Measurements from ENCODE around the gene RBM15. TPM values are rescaled to one million over a fixed set of nuclear protein-coding genes. Genes with fewer than 3 reads are reported as not detected.

The RBM15 gene
- total RNA-seq, 1 donor from 2014 or later = 36.6 TPM

DNA sequence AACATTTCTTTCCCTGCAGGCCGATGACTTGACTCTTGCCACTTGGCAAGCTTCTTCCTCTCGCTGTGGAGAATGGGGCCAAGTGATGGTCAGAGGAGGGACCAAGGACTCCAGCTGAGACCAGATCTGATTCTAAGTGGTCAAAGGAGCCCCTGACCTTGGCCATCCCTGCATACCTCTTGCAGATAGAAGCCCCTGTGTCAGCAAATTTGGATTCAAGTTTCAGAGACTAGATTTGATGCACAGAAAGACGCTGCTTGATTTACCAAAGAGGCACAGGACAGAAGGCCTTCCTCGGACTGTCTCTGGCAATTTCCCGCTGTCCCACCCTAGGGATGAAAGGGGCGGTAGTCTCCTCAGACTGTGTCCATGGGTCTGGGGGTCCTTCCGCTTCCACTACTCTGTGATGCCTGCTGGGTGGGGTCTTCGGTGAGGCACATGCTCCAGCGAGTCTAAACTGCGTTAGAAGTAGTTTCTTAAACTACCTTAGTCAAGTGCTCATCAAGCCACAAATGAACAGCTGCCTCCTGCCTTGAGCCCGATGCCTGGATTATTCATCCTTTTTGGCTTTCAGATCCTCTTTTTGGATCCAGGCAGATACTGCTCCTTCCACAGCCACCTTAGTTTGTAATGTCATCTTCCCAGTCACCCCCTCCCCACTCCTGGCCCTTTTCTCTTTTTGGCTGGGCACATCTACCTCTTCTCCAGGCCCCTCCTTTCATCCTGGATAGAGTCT lies 31.8 kb upstream of the RBM15 start:
- H3K27ac ChIP-seq = no peak overlapping the region
- DNase-seq (ENCODE audit: extremely low spot score in 2 of 2) = no peak
- TF ChIP-seq, protein P1, sequence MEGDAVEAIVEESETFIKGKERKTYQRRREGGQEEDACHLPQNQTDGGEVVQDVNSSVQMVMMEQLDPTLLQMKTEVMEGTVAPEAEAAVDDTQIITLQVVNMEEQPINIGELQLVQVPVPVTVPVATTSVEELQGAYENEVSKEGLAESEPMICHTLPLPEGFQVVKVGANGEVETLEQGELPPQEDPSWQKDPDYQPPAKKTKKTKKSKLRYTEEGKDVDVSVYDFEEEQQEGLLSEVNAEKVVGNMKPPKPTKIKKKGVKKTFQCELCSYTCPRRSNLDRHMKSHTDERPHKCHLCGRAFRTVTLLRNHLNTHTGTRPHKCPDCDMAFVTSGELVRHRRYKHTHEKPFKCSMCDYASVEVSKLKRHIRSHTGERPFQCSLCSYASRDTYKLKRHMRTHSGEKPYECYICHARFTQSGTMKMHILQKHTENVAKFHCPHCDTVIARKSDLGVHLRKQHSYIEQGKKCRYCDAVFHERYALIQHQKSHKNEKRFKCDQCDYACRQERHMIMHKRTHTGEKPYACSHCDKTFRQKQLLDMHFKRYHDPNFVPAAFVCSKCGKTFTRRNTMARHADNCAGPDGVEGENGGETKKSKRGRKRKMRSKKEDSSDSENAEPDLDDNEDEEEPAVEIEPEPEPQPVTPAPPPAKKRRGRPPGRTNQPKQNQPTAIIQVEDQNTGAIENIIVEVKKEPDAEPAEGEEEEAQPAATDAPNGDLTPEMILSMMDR (IDR thresholded peaks at IDR 0.05) = no peak
- no peak for TF ChIP-seq POLR2A (IDR thresholded peaks at IDR 0.05)
- TF ChIP-seq POLR2AphosphoS5 (IDR thresholded peaks at IDR 0.05; ENCODE audit: insufficient read depth in 1 of 2, low read depth in 1 of 2) = no peak

DNA sequence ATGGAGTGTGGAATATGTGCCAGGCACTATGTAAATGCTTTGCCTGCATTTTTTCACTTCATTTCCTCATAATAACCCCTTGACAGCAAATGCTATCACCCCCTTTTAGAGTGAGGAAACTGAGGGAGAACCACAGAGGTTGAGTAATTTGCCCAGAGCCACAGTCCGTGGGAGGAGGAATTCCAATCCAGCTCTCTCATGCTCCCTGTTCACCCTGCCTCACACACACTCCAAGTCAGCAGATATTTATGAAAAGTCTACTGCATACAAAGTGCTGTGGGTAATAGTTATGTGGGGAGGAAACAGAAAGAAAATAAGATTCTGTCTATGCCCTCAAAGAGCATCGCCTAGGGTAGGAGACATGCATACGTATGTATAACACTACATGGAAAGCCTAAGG lies 30.9 kb upstream of the RBM15 start:
- no peak for DNase-seq (ENCODE audit: extremely low spot score in 2 of 2)
- H3K36me3 ChIP-seq = no peaks in the 10 kb centered on the region
- H3K9me3 ChIP-seq = no peaks in the 10 kb centered on the region
- no peak overlapping the region for H3K4me3 ChIP-seq
- no peak overlapping the region for H3K27ac ChIP-seq
- TF ChIP-seq POLR2AphosphoS5 (IDR thresholded peaks at IDR 0.05; ENCODE audit: insufficient read depth in 1 of 2, low read depth in 1 of 2) (no peak), POLR2A (IDR thresholded peaks at IDR 0.05) (no peak)
- TF ChIP-seq, protein P1 (IDR thresholded peaks at IDR 0.05) = no peak
- intact Hi-C loops (cut with DNase I) = no loop called here
- no peaks in the 10 kb centered on the region for H3K27me3 ChIP-seq
- H3K4me1 ChIP-seq = no peaks in the 10 kb centered on the region

More for the DNA sequence above, 31.8 kb upstream of the RBM15 start:
- Histone ChIP-seq H3K4me1 (no peaks in the 10 kb centered on the region), H3K27me3 (no peaks in the 10 kb centered on the region), H3K36me3 (no peaks in the 10 kb centered on the region), H3K4me3 (no peak overlapping the region), H3K9me3 (no peaks in the 10 kb centered on the region)
- intact Hi-C loops (cut with DNase I) = no loop called here

DNA sequence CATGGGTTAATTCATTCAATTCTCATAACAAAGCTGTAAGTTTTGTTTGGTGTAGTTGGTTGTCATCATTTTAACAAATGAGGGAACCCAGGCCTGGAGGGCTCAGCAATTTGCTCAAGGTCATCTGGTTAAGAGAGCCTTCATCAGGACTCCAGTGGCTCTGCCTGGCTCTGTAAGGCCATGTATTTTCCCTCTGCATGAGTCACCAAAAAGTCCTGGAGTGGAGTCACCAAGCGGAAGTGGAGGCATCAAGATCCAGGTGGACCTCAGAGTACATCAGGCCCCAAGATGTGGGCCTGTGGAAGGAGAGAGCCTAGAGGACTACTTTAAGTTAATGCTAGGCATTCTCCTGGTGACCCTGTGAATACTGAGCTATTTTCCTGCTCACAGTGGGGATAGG lies 30.0 kb upstream of the RBM15 start:
- intact Hi-C loops (cut with DNase I) = no loop called here
- no peaks in the 10 kb centered on the region for H3K36me3 ChIP-seq
- no peaks in the 10 kb centered on the region for H3K9me3 ChIP-seq
- no peaks in the 10 kb centered on the region for H3K4me1 ChIP-seq
- H3K27ac ChIP-seq = no peak overlapping the region
- H3K4me3 ChIP-seq = no peak overlapping the region
- TF ChIP-seq, protein P1 (IDR thresholded peaks at IDR 0.05) = no peak
- no peak for TF ChIP-seq POLR2AphosphoS5 (IDR thresholded peaks at IDR 0.05; ENCODE audit: insufficient read depth in 1 of 2, low read depth in 1 of 2)
- TF ChIP-seq POLR2A (IDR thresholded peaks at IDR 0.05) = no peak
- H3K27me3 ChIP-seq = no peaks in the 10 kb centered on the region
- DNase-seq (ENCODE audit: extremely low spot score in 2 of 2) = no peak

DNA sequence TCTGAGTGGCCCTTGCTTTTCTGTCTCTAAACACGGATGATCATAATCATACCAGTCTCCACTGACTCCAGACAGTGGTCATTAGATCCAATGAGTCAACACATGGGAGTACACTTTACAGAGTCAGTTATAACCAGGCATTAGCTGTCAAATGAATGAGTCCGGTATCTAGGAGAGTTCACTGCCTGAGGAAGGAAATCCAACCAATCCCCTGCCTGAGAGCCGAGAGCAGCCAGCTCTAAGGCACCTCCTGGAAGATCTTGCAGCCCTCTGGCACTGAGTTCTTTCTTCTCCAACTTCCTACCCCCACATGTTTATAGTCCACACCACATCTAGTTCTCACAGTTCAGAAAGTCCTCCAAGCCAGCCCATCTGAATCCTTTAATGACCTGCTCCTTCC lies 29.4 kb upstream of the RBM15 start:
- intact Hi-C loops (cut with DNase I) = loop anchor here (10.0 kb wide), 1 partner anchor 155 kb away; no protein-coding TSS in a partner anchor
- Histone ChIP-seq H3K36me3 (no peaks in the 10 kb centered on the region), H3K4me1 (no peaks in the 10 kb centered on the region), H3K27ac (no peak overlapping the region), H3K9me3 (no peaks in the 10 kb centered on the region), H3K27me3 (no peaks in the 10 kb centered on the region), H3K4me3 (no peak overlapping the region)
- no peak for DNase-seq (ENCODE audit: extremely low spot score in 2 of 2)
- TF ChIP-seq, protein P1 (IDR thresholded peaks at IDR 0.05) = no peak
- TF ChIP-seq POLR2A (IDR thresholded peaks at IDR 0.05) = no peak
- no peak for TF ChIP-seq POLR2AphosphoS5 (IDR thresholded peaks at IDR 0.05; ENCODE audit: insufficient read depth in 1 of 2, low read depth in 1 of 2)

DNA sequence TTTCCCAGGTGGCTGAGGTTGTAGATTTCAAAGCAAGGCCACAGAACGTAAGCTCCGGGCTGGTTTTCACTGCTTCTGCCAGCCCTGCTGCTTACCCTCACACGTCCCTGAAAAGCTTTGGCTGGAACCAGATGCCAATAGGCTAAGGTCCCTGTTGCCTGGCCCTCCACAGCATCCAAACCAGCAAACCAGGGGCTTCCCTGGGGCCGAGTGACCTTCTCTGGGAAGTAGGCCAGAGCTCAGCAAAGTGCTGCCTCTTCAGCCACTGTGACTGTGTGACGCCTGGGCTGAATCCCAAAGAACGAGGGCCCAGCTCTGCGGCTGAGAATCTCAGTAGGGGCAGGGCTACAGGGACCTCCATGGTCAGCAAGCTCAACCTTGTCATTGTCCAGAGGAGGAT lies 28.9 kb upstream of the RBM15 start:
- Histone ChIP-seq H3K9me3 (no peaks in the 10 kb centered on the region), H3K4me1 (no peaks in the 10 kb centered on the region), H3K27ac (no peak overlapping the region), H3K36me3 (no peaks in the 10 kb centered on the region), H3K27me3 (no peaks in the 10 kb centered on the region), H3K4me3 (no peak overlapping the region)
- TF ChIP-seq, protein P1 (IDR thresholded peaks at IDR 0.05) = no peak
- no peak for TF ChIP-seq POLR2AphosphoS5 (IDR thresholded peaks at IDR 0.05; ENCODE audit: insufficient read depth in 1 of 2, low read depth in 1 of 2)
- no peak for TF ChIP-seq POLR2A (IDR thresholded peaks at IDR 0.05)
- intact Hi-C loops (cut with DNase I) = loop anchor here (10.0 kb wide), 1 partner anchor 155 kb away; no protein-coding TSS in a partner anchor
- DNase-seq (ENCODE audit: extremely low spot score in 2 of 2) = no peak

Measured in vagina (tissue), 2 donors.